Left ventricle myocardium superior (tissue), 1 donor: Measurements from ENCODE around the gene STK17B. TPM values are rescaled to one million over a fixed set of nuclear protein-coding genes. Genes with fewer than 3 reads are reported as not detected.

Source experiments
- ATAC-seq: fragments of 200-7000 bp; cut with Tn5 transposase; one replicate; pipeline ENCODE4 v1.9.1; 2020; ENCODE audit warnings: mild to moderate bottlenecking, moderate library complexity
- DNase-seq: peaks from one replicate; pipeline ENCODE4 v3.0.0-alpha.2; 2020
- intact Hi-C: fragments of 100-400 bp; cut with micrococcal nuclease; formaldehyde crosslinking; loops from one replicate; pipeline ENCODE4 v1.11.0; 2022
- total RNA-seq: library from RNA; stranded (reverse); fragmentation: NEBNext Ultra II Directional; extraction: Animal tissue kit (Norgen Biotek cat#: 25700); gene quantifications from one replicate; pipeline ENCODE4 v1.2.1, GENCODE V29; 2021
- donor health status: DM: no; HTN: yes; CAD: no; lungs with severe emphysema.

The STK17B gene
- total RNA-seq, 1 donor from 2014 or later = 7.2 TPM

GRCh38 chr2:196086517-196087368 is 84.6 kb downstream of the STK17B start:
- DNase-seq (no peak), ATAC-seq (no peak)
- intact Hi-C loops = no loop called here

GRCh38 chr2:196083601-196084000 is 87.8 kb downstream of the STK17B start:
- no peak for ATAC-seq
- no peak for DNase-seq
- intact Hi-C loops = no loop called here

Other genes with a start within 250 kb of the STK17B start
- 0.25 TPM for gene DNAH7, start 102.7 kb downstream of the STK17B start, total RNA-seq